K562 (cell line): ENCODE measurements around the gene PLEKHN1. TPM values are rescaled to one million over a fixed set of nuclear protein-coding genes. Genes with fewer than 3 reads are reported as not detected.
A peak's percentile ranks its signal among the peaks of the same experiment; 100 is the strongest.

Source experiments
- E4F1 ChIP-seq: fragments of 250-450 bp; sonication (Bioruptor Pico); IDR thresholded peaks from 2 replicates; pipeline ENCODE4 v1.5.0; 2021; ENCODE audit warnings: mild to moderate bottlenecking, borderline replicate concordance
- MGA ChIP-seq: fragments of 450-650 bp; IDR thresholded peaks from 2 replicates; pipeline ENCODE4 v1.6.1; 2016; ENCODE audit warnings: mild to moderate bottlenecking, moderate library complexity
- MLX ChIP-seq, 2 experiments: fragments of 450-650 bp in 1 of 2; sonication (generic) in 1 of 2; formaldehyde crosslinking; conservative IDR thresholded peaks; 2 replicates each; pipeline versions ENCODE4 v1.4.0 to v1.8.1; 2020 to 2022; ENCODE audit warnings: mild to moderate bottlenecking in 1 of 2, missing genetic modification reagents in 1 of 2
- NUFIP1 ChIP-seq: fragments of 450-650 bp; IDR thresholded peaks from 2 replicates; pipeline ENCODE4 v1.6.1; 2018; ENCODE audit not compliant: partially characterized antibody
- POLR3G ChIP-seq: IDR thresholded peaks from 2 replicates; pipeline ENCODE4 v1.6.1; 2011; ENCODE audit not compliant: insufficient read length, insufficient replicate concordance; ENCODE audit errors: extremely low read depth
- RAD21 ChIP-seq, 2 experiments: fragments of 250-450 bp in 1 of 2; fragments of 450-650 bp in 1 of 2; sonication (Bioruptor Pico) in 1 of 2; formaldehyde crosslinking in 1 of 2; IDR thresholded peaks in 1 of 2; conservative IDR thresholded peaks in 1 of 2; 2 replicates each; pipeline versions ENCODE4 v1.4.0 to v1.8.0; 2020 to 2022; ENCODE audit warnings: mild to moderate bottlenecking in 2 of 2, moderate library complexity in 1 of 2
- STAT5A ChIP-seq: IDR thresholded peaks from 2 replicates; pipeline ENCODE4 v1.6.1; 2012; ENCODE audit warnings: low read length, inconsistent platforms, borderline replicate concordance
- ZNF561 ChIP-seq: fragments of 450-650 bp; formaldehyde crosslinking; conservative IDR thresholded peaks from 2 replicates; pipeline ENCODE4 v1.4.0; 2020; ENCODE audit warnings: mild to moderate bottlenecking, moderate library complexity
- ZNF717 ChIP-seq: fragments of 250-450 bp; sonication (Bioruptor Pico); IDR thresholded peaks from 2 replicates; pipeline ENCODE4 v1.5.0; 2021
- ZNF764 ChIP-seq: fragments of 250-450 bp; sonication (Bioruptor Pico); IDR thresholded peaks from 2 replicates; pipeline ENCODE4 v1.4.0; 2020; ENCODE audit warnings: low read depth, mild to moderate bottlenecking, moderate library complexity
- polyA plus RNA-seq, 8 experiments: library from polyadenylated mRNA; depleted of rRNA in 4 of 8; stranded (reverse) in 5 of 8; unstranded in 3 of 8; fragments of >200 nt; fragmentation: Nextera tagmentation in 2 of 8; fragmentation: Illumina TruSeq in 1 of 8; extraction: Ambion mirVana in 2 of 8; extraction: Trizol in 1 of 8; gene quantifications; 2 replicates each; pipeline versions ENCODE4 v1.2.1 to v1.2.3, GENCODE V29; 2011 to 2014; ENCODE audit warnings: inconsistent platforms in 1 of 8, missing spikeins in 1 of 8
- total RNA-seq, 7 experiments: library from RNA; depleted of rRNA in 6 of 7; stranded (reverse); fragments of >200 nt in 6 of 7; fragmentation: Illumina TruSeq in 2 of 7; extraction: Trizol in 2 of 7; gene quantifications; 2 replicates each; pipeline versions ENCODE4 v1.2.1 to v1.2.3, GENCODE V29; 2011 to 2021; ENCODE audit warnings: low replicate concordance in 1 of 7

Gene PLEKHN1
- total and polyA plus RNA-seq, 9 of the 15 experiments (the other 6 are each of a cell fraction or from before 2014, with no cell fraction given) = 0.07 to 1.5 (median 0.13) TPM; not detected in 2

GRCh38 chr1:1000357-1001056 is 34.2 kb downstream of the PLEKHN1 start (continued):
- peak; percentile 100 for TF ChIP-seq MGA
- TF ChIP-seq ZNF561 = no peak
- TF ChIP-seq ZNF717 (CRISPR knock-in tag) = no peak
- no peak for TF ChIP-seq STAT5A
- TF ChIP-seq ZNF764 (CRISPR knock-in tag) = no peak
- no peak for TF ChIP-seq POLR3G
- no peak for TF ChIP-seq RAD21 (CRISPR knock-in tag; conservative IDR thresholded peaks at IDR 0.05 in 1 of 2, IDR thresholded peaks at IDR 0.05 in 1 of 2)
- peak; percentile 25 to 90; a peak in 1 of 4 replicates for TF ChIP-seq MLX (CRISPR knock-in tag; conservative IDR thresholded peaks at IDR 0.05)
- no peak for TF ChIP-seq NUFIP1
- TF ChIP-seq E4F1 = no peak
